ENCODE results near the gene DNAJB6. TPM values are rescaled to one million over a fixed set of nuclear protein-coding genes. Genes with fewer than 3 reads are reported as not detected.

Gene DNAJB6
- total and polyA plus RNA-seq, 8 donors = 48.7 to 233 (median 65.4) TPM

DNA sequence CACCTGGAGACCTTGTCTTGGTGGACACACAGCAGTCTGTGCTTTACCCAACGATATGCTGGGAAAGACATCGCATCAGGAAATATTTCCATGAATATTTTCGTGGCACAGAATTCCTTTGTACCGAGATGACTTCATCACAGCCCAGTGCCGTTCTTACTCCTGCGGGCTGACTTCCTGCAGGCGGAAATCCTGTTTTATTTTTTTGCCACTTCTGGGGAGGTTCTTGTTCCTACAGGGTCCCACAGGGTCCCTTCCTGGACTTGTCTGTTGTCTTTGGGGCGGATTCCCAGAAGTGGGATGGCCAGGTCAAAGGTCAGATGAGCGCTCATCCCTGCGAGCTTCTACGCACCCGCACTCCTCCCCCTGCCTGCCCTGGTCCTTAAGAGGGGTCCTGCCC is 86.5 kb downstream of the DNAJB6 start:
- no peak overlapping the region for H3K27ac ChIP-seq
- peaks cover 4 to 23% (median 14%) of the 10 kb centered on the region in 4 donors for H3K36me3 ChIP-seq
- H3K9me3 ChIP-seq = no peaks in the 10 kb centered on the region
- no peak overlapping the region for H3K4me3 ChIP-seq
- TF ChIP-seq EP300 (IDR thresholded peaks at IDR 0.05) (no peak), POLR2AphosphoS5 (IDR thresholded peaks at IDR 0.05) (no peak)
- 66 to 80% (median 77%) methylated on average over 11 to 12 of the region's 12 CpGs for WGBS, 5 donors
- no peaks in the 10 kb centered on the region for H3K27me3 ChIP-seq
- intact Hi-C loops (cut with DNase I; ENCODE audit: low total_unique reads) = no loop called here
- H3K4me1 ChIP-seq = no peaks in the 10 kb centered on the region
- DNase-seq = peak in 1 of 2 donors; percentile 26

DNA sequence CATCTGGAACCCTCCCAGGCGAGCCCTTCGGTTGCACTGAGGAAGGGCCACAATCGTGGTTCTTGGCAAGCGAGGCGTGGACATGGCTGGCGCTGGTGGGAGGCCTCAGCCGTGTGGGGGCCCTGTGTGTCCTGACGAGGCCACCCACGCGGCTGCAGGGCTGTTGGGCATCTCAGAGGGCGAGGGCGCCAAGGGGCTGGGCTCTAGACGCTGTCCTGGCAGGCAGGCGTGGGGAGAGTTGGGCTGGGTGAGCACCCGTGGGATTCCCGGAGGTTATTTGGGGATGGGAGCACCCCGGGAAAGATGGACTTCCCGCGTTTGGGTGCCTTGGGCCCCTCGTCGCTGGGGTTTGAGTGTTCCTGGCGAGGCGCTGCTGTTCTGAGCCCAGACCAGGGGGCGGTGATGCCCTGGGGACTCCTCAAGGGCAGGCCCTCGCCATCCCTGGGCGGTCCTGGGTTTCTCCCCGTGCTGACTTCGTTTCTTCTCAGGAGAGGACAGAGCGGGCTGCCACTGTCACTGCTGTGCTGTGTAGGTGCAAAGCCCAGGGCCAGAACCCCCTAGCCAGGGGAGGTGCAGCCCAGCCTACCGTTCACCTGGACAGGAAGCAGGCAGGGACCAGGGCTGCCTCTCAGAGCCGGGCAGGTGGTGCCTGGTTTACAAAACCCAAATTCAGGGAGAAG is 87.2 kb downstream of the DNAJB6 start:
- 81 to 89% (median 85%) methylated on average over 24 to 31 of the region's 31 CpGs for WGBS, 5 donors
- DNase-seq = no peak
- intact Hi-C loops (cut with DNase I; ENCODE audit: low total_unique reads) = no loop called here
- Histone ChIP-seq H3K27ac (no peak overlapping the region), H3K36me3 (peaks cover 0 to 16% (median 7%) of the 10 kb centered on the region in 4 donors), H3K4me3 (no peak overlapping the region), H3K4me1 (no peaks in the 10 kb centered on the region), H3K9me3 (no peaks in the 10 kb centered on the region), H3K27me3 (no peaks in the 10 kb centered on the region)
- TF ChIP-seq POLR2AphosphoS5 (IDR thresholded peaks at IDR 0.05) = no peak
- TF ChIP-seq EP300 (IDR thresholded peaks at IDR 0.05) = no peak
- no peak for TF ChIP-seq POLR2A (IDR thresholded peaks at IDR 0.05)
- TF ChIP-seq, protein P1, sequence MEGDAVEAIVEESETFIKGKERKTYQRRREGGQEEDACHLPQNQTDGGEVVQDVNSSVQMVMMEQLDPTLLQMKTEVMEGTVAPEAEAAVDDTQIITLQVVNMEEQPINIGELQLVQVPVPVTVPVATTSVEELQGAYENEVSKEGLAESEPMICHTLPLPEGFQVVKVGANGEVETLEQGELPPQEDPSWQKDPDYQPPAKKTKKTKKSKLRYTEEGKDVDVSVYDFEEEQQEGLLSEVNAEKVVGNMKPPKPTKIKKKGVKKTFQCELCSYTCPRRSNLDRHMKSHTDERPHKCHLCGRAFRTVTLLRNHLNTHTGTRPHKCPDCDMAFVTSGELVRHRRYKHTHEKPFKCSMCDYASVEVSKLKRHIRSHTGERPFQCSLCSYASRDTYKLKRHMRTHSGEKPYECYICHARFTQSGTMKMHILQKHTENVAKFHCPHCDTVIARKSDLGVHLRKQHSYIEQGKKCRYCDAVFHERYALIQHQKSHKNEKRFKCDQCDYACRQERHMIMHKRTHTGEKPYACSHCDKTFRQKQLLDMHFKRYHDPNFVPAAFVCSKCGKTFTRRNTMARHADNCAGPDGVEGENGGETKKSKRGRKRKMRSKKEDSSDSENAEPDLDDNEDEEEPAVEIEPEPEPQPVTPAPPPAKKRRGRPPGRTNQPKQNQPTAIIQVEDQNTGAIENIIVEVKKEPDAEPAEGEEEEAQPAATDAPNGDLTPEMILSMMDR (IDR thresholded peaks at IDR 0.05) = no peak

DNA sequence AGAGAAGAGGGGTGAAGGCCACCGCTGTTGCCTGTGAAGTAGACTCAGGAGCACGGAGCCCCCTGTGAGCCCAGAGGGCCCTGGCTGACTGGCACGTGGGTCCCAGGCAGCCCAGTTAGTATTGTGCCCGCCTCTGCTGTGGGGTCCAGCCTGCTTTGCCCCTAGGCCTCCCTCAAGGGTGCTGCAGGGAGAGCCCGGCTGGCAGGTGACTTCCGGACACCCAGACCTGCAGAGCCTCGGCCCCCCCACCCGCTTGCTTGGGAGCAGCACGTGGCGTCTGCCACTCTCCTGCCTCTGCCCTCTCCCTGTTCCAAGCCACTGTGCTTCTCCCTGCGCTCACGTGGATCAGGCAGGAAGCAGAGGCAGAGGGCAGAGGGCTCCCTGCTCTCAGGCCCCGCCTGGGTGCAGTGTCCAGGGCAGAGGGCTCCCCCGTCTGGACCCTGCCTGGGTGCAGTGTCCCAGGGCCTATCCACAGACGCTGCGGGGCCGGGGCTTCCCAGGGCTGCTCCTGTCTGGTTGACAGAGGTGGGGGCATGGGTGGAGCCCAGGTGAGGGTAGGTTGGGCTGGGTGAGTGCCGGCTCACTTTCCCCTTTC is 88.4 kb downstream of the DNAJB6 start:
- Histone ChIP-seq H3K36me3 (peaks cover 0 to 13% (median 6%) of the 10 kb centered on the region in 4 donors), H3K4me1 (no peaks in the 10 kb centered on the region), H3K27ac (no peak overlapping the region), H3K9me3 (no peaks in the 10 kb centered on the region), H3K27me3 (no peaks in the 10 kb centered on the region), H3K4me3 (no peak overlapping the region)
- no peak for DNase-seq
- TF ChIP-seq, protein P1 (IDR thresholded peaks at IDR 0.05) = no peak
- no peak for TF ChIP-seq EP300 (IDR thresholded peaks at IDR 0.05)
- intact Hi-C loops (cut with DNase I; ENCODE audit: low total_unique reads) = no loop called here
- 46 to 71% (median 51%) methylated on average over 14 to 18 of the region's 18 CpGs for WGBS, 5 donors

DNA sequence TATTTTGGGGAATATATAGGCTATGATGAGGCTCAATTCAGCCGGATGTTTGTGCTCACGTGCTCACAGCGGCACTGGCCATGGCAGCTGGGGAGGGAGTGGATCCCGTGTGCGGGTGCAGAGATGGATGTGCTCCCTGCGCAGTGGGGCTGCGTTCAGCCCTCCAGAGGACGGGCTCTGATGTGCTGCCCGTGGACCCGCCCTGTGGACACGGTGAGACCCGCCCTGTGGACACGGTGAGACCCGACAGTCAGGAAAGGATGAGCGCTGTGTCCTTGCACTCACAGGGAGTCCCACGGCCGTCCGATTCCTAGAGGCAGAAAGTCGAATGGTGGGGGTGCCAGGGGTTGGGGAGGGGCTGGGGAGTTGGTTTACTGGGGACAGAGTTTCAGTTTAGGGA is 89.0 kb downstream of the DNAJB6 start:
- 85 to 89% (median 86%) methylated on average over 12 to 19 of the region's 19 CpGs for WGBS, 5 donors
- Histone ChIP-seq H3K36me3 (peaks cover 0 to 12% (median 5%) of the 10 kb centered on the region in 4 donors), H3K27me3 (no peaks in the 10 kb centered on the region), H3K27ac (no peak overlapping the region), H3K4me1 (no peaks in the 10 kb centered on the region), H3K9me3 (no peaks in the 10 kb centered on the region), H3K4me3 (no peak overlapping the region)
- intact Hi-C loops (cut with DNase I; ENCODE audit: low total_unique reads) = no loop called here
- no peak for DNase-seq
- TF ChIP-seq, protein P1 (IDR thresholded peaks at IDR 0.05) = no peak
- TF ChIP-seq EP300 (IDR thresholded peaks at IDR 0.05) (no peak), POLR2A (IDR thresholded peaks at IDR 0.05) (no peak), POLR2AphosphoS5 (IDR thresholded peaks at IDR 0.05) (no peak)

Data from stomach (tissue), 9 donors.